SJCRH30 (cell line): ENCODE measurements around the gene MAK. TPM values are rescaled to one million over a fixed set of nuclear protein-coding genes. Genes with fewer than 3 reads are reported as not detected.
"Not testable (repeated sequence)": the region's sequence is repeated elsewhere in the genome, so short reads cannot be mapped to it uniquely, and the experiment has no call there.

Experiments
- DNase-seq, 2 experiments: peaks; one replicate each; pipeline ENCODE4 v3.0.0-alpha.2; 2015 to 2020
- H3K27ac ChIP-seq: fragments of 250-450 bp; sonication (Bioruptor Pico); 2 replicates; pipeline ENCODE4 v1.5.1; 2020; ENCODE audit warnings: mild to moderate bottlenecking, moderate library complexity
- H3K27me3 ChIP-seq: fragments of 250-450 bp; sonication (Bioruptor Pico); 2 replicates; pipeline ENCODE4 v1.5.1; 2020; ENCODE audit warnings: mild to moderate bottlenecking, moderate library complexity
- H3K36me3 ChIP-seq: fragments of 250-450 bp; sonication (Bioruptor Pico); 2 replicates; pipeline ENCODE4 v1.5.1; 2020; ENCODE audit warnings: mild to moderate bottlenecking, moderate library complexity
- H3K4me1 ChIP-seq: fragments of 250-450 bp; sonication (Bioruptor Pico); 2 replicates; pipeline ENCODE4 v1.5.1; 2020; ENCODE audit warnings: mild to moderate bottlenecking, moderate library complexity
- H3K4me3 ChIP-seq: fragments of 250-450 bp; sonication (Bioruptor Pico); 2 replicates; pipeline ENCODE4 v1.5.1; 2020; ENCODE audit warnings: mild to moderate bottlenecking, moderate library complexity
- H3K9me3 ChIP-seq: fragments of 250-450 bp; sonication (Bioruptor Pico); replicated peaks from 2 replicates; pipeline ENCODE4 v1.5.1; 2020; ENCODE audit warnings: mild to moderate bottlenecking, moderate library complexity
- total RNA-seq: library from RNA; depleted of rRNA; stranded (reverse); fragments of >200 nt; shearing (Covaris generic); gene quantifications from 2 replicates; pipeline ENCODE4 v1.2.3, GENCODE V29; 2014

Gene MAK
- total RNA-seq, 1 experiment from 2014 or later, result 0.51 TPM

GRCh38 chr6:10867952-10868351, 29.6 kb upstream of the MAK start:
- H3K4me3 ChIP-seq, result no peak overlapping the region
- H3K27ac ChIP-seq, result no peak overlapping the region
- H3K9me3 ChIP-seq, result no peaks in the 10 kb centered on the region
- DNase-seq, result no peak
- no peaks in the 10 kb centered on the region for H3K4me1 ChIP-seq
- H3K27me3 ChIP-seq, result no peaks in the 10 kb centered on the region
- H3K36me3 ChIP-seq, result no peaks in the 10 kb centered on the region

GRCh38 chr6:10866709-10867108, 28.4 kb upstream of the MAK start:
- H3K36me3 ChIP-seq, H3K27me3 ChIP-seq, H3K4me3 ChIP-seq, H3K9me3 ChIP-seq, DNase-seq, H3K4me1 ChIP-seq, H3K27ac ChIP-seq: not testable (repeated sequence)

- H3K4me3 ChIP-seq, DNase-seq, H3K27me3 ChIP-seq, H3K36me3 ChIP-seq, H3K9me3 ChIP-seq, H3K4me1 ChIP-seq, H3K27ac ChIP-seq: not testable (repeated sequence)
Observed at GRCh38 chr6:10863031-10863430, 24.7 kb upstream of the MAK start.

- H3K9me3 ChIP-seq, result no peaks in the 10 kb centered on the region
- H3K27me3 ChIP-seq, result no peaks in the 10 kb centered on the region
- DNase-seq, result no peak
- no peaks in the 10 kb centered on the region for H3K4me1 ChIP-seq
- no peaks in the 10 kb centered on the region for H3K36me3 ChIP-seq
- no peak overlapping the region for H3K27ac ChIP-seq
- H3K4me3 ChIP-seq, result no peak overlapping the region
Observed at GRCh38 chr6:10862361-10862760, 24.0 kb upstream of the MAK start.

- no peak for DNase-seq
- Histone ChIP-seq H3K27ac (no peak overlapping the region), H3K36me3 (no peaks in the 10 kb centered on the region), H3K4me3 (no peak overlapping the region), H3K4me1 (no peaks in the 10 kb centered on the region), H3K9me3 (no peaks in the 10 kb centered on the region), H3K27me3 (no peaks in the 10 kb centered on the region)
Observed at GRCh38 chr6:10861086-10861485, 22.7 kb upstream of the MAK start.

- Histone ChIP-seq H3K9me3 (0 out of 2 replicates have a peak, but pooled peaks cover 3% of the 10 kb centered on the region), H3K27me3 (no peaks in the 10 kb centered on the region), H3K27ac (no peak overlapping the region)
Observed at GRCh38 chr6:10857259-10857658, 18.9 kb upstream of the MAK start.

GRCh38 chr6:10854922-10855632, 16.7 kb upstream of the MAK start:
- peaks cover 9% of the 10 kb centered on the region for H3K4me1 ChIP-seq
- H3K9me3 ChIP-seq, result 0 out of 2 replicates have a peak, but pooled peaks cover 3% of the 10 kb centered on the region
- H3K4me3 ChIP-seq, result no peak overlapping the region
- no peaks in the 10 kb centered on the region for H3K36me3 ChIP-seq
- no peaks in the 10 kb centered on the region for H3K27me3 ChIP-seq
- DNase-seq, result peak; percentile 78 to 84
- no peak overlapping the region for H3K27ac ChIP-seq

More at GRCh38 chr6:10857259-10857658, 18.9 kb upstream of the MAK start:
- H3K4me3 ChIP-seq, result no peak overlapping the region
- no peaks in the 10 kb centered on the region for H3K36me3 ChIP-seq
- no peak for DNase-seq
- H3K4me1 ChIP-seq, result peaks cover 6% of the 10 kb centered on the region

GRCh38 chr6:10853849-10854300, 15.5 kb upstream of the MAK start:
- H3K9me3 ChIP-seq, H3K27me3 ChIP-seq, H3K4me1 ChIP-seq, H3K36me3 ChIP-seq, DNase-seq, H3K4me3 ChIP-seq, H3K27ac ChIP-seq: not testable (repeated sequence)

GRCh38 chr6:10852361-10852960, 14.1 kb upstream of the MAK start:
- Histone ChIP-seq H3K4me3 (peak overlapping the region; percentile 29), H3K9me3 (0 out of 2 replicates have a peak, but pooled peaks cover 3% of the 10 kb centered on the region), H3K36me3 (no peaks in the 10 kb centered on the region), H3K27ac (peak overlapping the region; percentile 68), H3K4me1 (peaks cover 9% of the 10 kb centered on the region), H3K27me3 (no peaks in the 10 kb centered on the region)
- DNase-seq, result peak; percentile 63 to 81

GRCh38 chr6:10850728-10851127, 12.4 kb upstream of the MAK start:
- Histone ChIP-seq H3K9me3 (0 out of 2 replicates have a peak, but pooled peaks cover 3% of the 10 kb centered on the region), H3K36me3 (no peaks in the 10 kb centered on the region)

GRCh38 chr6:10849901-10850300, 11.6 kb upstream of the MAK start:
- no peaks in the 10 kb centered on the region for H3K27me3 ChIP-seq

More at GRCh38 chr6:10850728-10851127, 12.4 kb upstream of the MAK start:
- peaks cover 9% of the 10 kb centered on the region for H3K4me1 ChIP-seq
- H3K27me3 ChIP-seq, result no peaks in the 10 kb centered on the region
- H3K4me3 ChIP-seq, result no peak overlapping the region
- no peak overlapping the region for H3K27ac ChIP-seq
- DNase-seq, result peak in 1 of 2 experiments; percentile 7

GRCh38 chr6:10847684-10848083, 9.3 kb upstream of the MAK start:
- H3K36me3 ChIP-seq, result no peaks in the 10 kb centered on the region
- no peak for DNase-seq
- H3K27ac ChIP-seq, result no peak overlapping the region
- H3K9me3 ChIP-seq, result no peaks in the 10 kb centered on the region
- H3K27me3 ChIP-seq, result no peaks in the 10 kb centered on the region
- peaks cover 4% of the 10 kb centered on the region; the same call in 1 of the 2 replicates for H3K4me1 ChIP-seq
- no peak overlapping the region for H3K4me3 ChIP-seq

More at GRCh38 chr6:10849901-10850300, 11.6 kb upstream of the MAK start:
- Histone ChIP-seq H3K27ac (no peak overlapping the region), H3K4me3 (no peak overlapping the region), H3K4me1 (peaks cover 7% of the 10 kb centered on the region), H3K9me3 (0 out of 2 replicates have a peak, but pooled peaks cover 3% of the 10 kb centered on the region), H3K36me3 (no peaks in the 10 kb centered on the region)
- DNase-seq, result no peak

- DNase-seq, result no peak
- Histone ChIP-seq H3K36me3 (no peaks in the 10 kb centered on the region), H3K27me3 (no peaks in the 10 kb centered on the region), H3K4me3 (no peak overlapping the region), H3K9me3 (no peaks in the 10 kb centered on the region), H3K27ac (no peak overlapping the region), H3K4me1 (no peaks in the 10 kb centered on the region)
Observed at GRCh38 chr6:10843554-10843953, 5.2 kb upstream of the MAK start.

GRCh38 chr6:10838794-10839333, 525 bp upstream of the MAK start:
- no peaks in the 10 kb centered on the region for H3K4me1 ChIP-seq
- H3K36me3 ChIP-seq, result no peaks in the 10 kb centered on the region
- H3K9me3 ChIP-seq, result no peaks in the 10 kb centered on the region
- no peak overlapping the region for H3K27ac ChIP-seq
- no peak for DNase-seq
- H3K4me3 ChIP-seq, result peak overlapping the region; percentile 73
- H3K27me3 ChIP-seq, result no peaks in the 10 kb centered on the region

GRCh38 chr6:10837622-10837994, 731 bp downstream of the MAK start:
- H3K9me3 ChIP-seq, result no peaks in the 10 kb centered on the region
- H3K4me1 ChIP-seq, result no peaks in the 10 kb centered on the region
- no peaks in the 10 kb centered on the region for H3K27me3 ChIP-seq
- no peak for DNase-seq
- H3K36me3 ChIP-seq, result no peaks in the 10 kb centered on the region
- H3K27ac ChIP-seq, result peak overlapping the region; percentile 29; the same call in 1 of the 2 replicates
- peak overlapping the region; percentile 73 for H3K4me3 ChIP-seq
